NCI-H2029 (cell line): Measurements from ENCODE around the gene ETV1.

Experiments
- DNase-seq: peaks from one replicate; lab custom pipeline; 2025; lab: John Stamatoyannopoulos, UW

Gene ETV1

DNA sequence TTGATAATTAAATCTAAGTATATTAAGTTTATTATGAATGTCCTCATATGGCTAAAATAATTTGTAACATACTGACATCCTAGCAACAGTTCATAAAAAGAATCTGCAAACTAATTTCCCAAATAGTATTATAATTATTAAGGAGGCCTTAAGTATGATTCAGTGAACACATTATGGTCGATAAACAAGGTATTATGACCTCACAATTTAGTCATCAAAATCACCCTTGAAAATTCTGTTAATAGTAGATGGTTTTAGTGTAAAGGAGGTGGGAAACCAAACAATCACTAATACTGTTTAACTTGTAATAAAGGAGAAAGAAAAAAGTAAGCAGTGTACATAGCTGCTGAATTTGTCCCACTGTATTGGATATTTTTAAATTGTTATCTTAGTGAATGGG, 2.1 kb downstream of the ETV1 start:
- no peak for DNase-seq

DNA sequence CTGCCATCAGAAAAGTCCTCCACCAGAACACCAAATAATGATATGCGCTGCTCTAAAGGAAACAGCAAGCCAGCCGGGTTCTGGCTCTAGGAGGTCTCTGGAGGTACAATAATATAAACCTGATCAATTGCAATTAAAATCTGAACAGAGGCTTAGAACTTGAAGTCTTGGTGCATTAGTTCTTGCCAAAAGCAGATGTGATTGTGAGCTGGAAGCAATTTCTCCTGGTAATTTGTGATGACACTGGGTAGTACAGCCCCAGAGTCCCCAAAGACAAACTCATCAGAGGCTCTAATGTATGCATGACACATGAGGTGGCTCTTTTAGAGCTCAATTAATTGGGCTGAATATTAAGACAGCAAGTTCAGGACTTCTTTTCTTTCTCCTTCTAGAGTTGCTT, 3.3 kb downstream of the ETV1 start:
- no peak for DNase-seq

DNA sequence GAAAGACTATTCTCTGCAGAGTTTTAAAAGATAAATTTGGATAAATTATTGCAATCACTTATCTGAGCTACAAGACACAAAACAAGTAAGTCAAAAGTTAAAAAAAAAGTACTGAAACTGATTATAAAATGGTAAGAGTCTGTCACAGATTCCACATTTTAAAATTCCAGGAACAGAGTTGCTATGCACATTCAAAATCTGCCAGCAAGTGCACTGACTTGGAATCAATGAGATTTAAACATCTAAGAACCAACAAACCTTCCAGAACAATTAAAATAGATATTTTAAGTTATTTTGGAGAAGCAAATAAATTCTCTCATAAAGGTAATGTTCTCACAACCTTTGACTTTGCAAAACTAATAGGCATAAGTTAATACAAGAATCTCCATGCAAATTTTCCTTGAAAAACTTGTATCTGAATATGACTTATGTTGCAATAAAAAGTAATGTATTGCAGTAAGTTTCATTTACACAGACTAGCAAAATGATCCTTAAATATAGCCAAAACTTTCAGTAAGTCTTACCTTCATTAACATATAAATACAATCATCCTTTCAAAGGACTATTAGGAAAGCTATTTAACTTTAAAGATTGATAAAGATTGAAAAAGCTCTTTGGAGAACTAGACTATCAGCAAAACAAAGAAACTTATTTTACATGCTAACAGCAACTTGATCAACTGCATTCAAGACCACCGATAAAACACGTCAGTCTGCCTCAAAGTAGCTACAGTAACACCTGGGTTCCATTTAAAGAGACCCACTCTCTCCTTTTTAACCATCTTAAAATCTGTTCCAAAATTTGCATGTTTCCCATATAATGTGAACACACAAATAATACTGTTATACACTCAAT, 4.4 kb downstream of the ETV1 start:
- no peak for DNase-seq

DNA sequence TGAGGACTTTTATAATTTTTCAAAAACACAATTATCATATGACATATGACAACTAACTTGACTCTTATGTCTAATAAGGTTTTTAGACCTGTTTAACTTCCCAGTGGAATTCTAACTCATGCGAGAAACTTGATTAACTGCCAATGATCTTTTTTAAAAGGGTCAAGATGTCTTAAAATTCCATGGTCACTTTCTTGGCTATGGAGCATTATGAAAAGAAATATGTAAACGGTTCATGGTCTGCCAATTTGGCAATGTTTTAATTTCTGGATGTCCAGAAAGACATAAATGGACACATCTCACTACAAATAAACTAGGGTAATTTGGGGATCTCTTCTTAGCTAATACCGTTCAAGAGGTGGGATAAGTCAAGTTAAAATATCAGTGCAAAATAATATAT, 5.4 kb downstream of the ETV1 start:
- DNase-seq, result no peak

GRCh38 chr7:13982940-13983677, 6.4 kb downstream of the ETV1 start:
- no peak for DNase-seq

- no peak for DNase-seq
These were observed 8.4 kb downstream of the ETV1 start for GRCh38 chr7:13981070-13981469.

DNA sequence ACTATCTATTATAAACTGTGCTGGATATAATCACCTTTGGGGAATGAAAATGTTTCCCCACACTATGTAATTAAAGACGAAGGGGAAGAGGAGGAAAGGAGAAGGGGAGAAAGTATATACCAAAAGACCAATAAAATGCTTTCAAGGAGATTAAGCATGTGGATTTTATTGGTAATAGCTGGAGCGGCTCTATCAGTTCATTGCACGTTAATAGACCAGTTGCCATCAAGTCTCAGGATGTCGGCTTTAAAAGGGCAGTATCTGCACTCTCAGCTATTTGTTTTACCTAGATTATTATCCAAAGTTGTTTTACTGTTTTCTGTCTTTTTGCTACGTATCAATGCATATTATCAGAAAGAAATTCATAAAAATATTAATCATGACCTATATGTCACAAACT, 9.0 kb downstream of the ETV1 start:
- DNase-seq, result no peak

GRCh38 chr7:13979671-13980435, 9.6 kb downstream of the ETV1 start:
- no peak for DNase-seq

- no peak for DNase-seq
These were observed 12.9 kb downstream of the ETV1 start for GRCh38 chr7:13976594-13976993.

DNA sequence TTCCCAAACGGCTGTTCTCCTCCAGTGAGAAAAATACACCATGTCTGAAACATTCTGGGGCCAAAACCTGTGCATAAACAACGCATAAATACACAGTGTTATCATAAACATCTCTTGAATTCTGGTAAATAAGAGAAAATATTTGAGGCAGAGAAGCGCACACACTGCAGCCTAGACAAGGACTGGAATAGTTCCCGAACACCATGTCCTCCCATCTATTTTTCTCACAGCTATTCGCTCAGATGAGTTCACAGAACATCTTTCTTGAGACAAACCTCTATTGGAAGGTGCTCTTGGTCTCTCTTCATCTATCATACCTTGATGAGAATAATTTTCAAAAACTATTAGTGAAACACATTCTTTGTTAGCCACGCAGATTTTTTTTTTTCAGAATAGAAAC, 24.4 kb downstream of the ETV1 start:
- no peak for DNase-seq

GRCh38 chr7:13963925-13964324, 25.5 kb downstream of the ETV1 start:
- no peak for DNase-seq

DNA sequence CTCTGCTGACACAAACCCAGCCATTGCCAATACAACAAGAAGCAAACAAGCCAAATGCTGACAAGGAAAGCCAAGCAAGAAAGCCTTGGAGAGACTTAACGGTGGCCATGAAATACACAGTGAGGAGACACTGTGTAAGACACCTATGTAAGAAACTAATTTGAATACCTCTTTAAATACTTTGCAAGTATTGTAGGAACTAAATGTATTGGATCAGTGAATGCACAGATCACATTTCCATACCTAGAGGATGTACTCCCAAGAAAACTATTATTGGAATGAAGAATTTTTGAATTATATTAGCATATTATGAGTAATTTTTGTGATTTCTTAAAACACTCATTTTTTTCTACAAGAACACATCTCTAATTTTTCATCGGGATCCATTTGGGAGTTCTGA, 34.0 kb downstream of the ETV1 start:
- no peak for DNase-seq

- no peak for DNase-seq
These were observed 36.1 kb downstream of the ETV1 start for GRCh38 chr7:13953368-13953767.

DNA sequence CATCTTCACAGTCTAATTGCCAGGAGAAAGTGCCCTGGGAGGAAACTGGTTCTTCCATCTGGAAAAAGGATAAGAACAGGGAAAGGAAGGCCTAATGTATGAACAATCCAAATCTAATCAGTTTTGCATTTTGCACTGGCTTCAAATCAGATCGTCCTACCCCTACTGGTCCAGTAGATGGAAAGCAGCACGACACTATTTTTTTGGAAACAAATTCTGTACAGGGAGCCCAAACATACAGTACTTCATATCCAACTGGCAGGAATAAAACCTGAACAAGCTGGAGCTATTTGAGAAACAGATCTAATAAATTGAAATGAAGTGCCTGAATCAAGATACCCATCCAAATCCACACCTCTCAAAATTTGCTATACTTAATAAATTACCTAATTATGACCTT, 36.5 kb downstream of the ETV1 start:
- no peak for DNase-seq

DNA sequence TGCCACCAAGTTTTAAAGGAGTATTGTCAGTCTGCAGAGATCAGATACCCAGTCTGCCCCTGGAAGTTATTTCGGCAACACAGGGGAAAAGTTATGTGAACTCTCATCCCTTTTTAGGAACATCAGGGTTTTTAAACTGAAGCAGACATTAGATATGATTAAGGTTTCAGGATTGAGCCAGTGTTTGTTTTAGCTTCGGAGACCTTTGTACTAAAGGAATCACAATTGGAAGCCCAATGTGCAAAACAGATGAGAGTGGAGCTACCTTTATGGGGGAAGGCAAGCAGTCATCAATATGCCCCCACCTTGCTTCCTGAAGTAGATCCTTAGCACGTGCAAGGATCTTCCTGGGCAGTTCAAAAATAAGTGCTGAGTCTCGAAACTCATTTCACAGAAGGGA, 39.5 kb downstream of the ETV1 start:
- no peak for DNase-seq

DNA sequence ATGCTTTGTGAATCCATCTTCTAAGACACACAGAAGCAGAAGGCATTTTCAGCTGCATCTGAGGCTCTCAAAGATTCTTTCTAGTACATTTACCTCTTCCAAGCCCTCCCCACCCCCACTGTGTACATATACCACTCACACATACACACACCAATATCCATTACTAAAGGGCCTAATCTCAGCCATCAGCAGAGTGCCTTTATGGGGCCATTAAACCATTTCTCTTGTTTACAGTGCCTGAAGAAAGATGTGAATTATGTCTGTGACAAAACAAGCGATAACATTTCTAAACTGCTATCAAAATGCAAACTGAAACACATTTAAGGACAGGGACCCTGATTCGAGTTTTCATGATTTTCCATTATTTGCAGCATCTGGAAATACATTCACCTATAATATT, 40.0 kb downstream of the ETV1 start:
- no peak for DNase-seq

GRCh38 chr7:13948019-13948801, 41.3 kb downstream of the ETV1 start:
- DNase-seq, result no peak

DNA sequence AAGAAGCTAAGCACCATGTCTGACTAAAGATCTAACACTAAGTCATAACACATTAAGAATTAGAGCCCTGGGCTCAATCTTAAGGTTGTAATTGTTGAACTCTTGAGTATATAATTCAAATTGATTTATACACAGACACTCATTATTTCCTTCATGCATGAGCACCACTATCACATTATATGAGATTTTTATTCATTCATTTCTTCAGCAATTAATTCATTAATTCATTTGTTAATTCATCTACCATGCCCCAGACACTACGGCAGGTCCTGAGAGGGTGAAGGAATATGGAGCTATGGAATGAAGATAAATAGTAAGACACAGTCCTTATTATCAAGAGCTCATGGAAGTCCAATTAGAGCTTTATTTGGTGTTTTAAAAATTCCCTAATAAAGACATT, 41.9 kb downstream of the ETV1 start:
- no peak for DNase-seq

GRCh38 chr7:13946181-13946580, 43.3 kb downstream of the ETV1 start:
- DNase-seq, result no peak

GRCh38 chr7:13945670-13946069, 43.8 kb downstream of the ETV1 start:
- no peak for DNase-seq

GRCh38 chr7:13933536-13933935, 55.9 kb downstream of the ETV1 start:
- no peak for DNase-seq

DNA sequence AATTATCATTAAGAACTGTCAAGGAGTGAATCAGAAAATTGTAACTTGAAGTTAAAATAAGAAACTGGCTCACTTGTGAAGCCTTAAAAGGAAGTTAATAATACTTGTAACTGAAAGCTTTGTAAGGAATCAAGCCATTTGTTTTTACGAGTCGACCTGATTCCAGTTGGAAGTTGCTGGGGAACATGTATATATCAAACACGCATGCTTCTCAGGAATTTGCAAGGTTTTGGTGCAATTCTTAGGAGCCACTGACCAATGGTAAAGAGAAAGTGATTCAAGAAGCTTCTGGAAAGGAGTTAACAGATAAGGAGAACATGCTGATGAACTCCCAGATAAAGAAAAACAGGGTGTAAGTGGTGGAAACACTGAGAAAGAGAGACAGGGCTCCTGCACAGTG, 56.4 kb downstream of the ETV1 start:
- no peak for DNase-seq
